Stimulated activated CD4-positive, alpha-beta T cell treated with anti-CD3 and anti-CD28 coated beads, Interleukin-1b, Interleukin-23, amount 100 ng/mL, for 24 hours (primary cell): ENCODE results near the gene DPYD.

ENCODE experiments used
- DNase-seq, 4 experiments: peaks; one replicate each; pipeline ENCODE4 v3.0.0-alpha.2; 2020; ENCODE audit warnings: low read depth in 4 of 4, low spot score in 1 of 4

DPYD gene

GRCh38 chr1:97112442-97112841 lies 808.4 kb downstream of the DPYD start:
- DNase-seq, result no peak

GRCh38 chr1:97108179-97108578 lies 812.7 kb downstream of the DPYD start:
- DNase-seq, result no peak

GRCh38 chr1:97105531-97105930 lies 815.3 kb downstream of the DPYD start:
- no peak for DNase-seq

GRCh38 chr1:97101509-97101908 lies 819.3 kb downstream of the DPYD start:
- no peak for DNase-seq

GRCh38 chr1:97097404-97097925 lies 823.4 kb downstream of the DPYD start:
- DNase-seq, result no peak

GRCh38 chr1:97095764-97096163 lies 825.1 kb downstream of the DPYD start:
- no peak for DNase-seq

GRCh38 chr1:97094247-97094972 lies 826.4 kb downstream of the DPYD start:
- no peak for DNase-seq

- no peak for DNase-seq
Measured at GRCh38 chr1:97093741-97094140, 827.1 kb downstream of the DPYD start.

GRCh38 chr1:97092824-97093223 lies 828.0 kb downstream of the DPYD start:
- DNase-seq, result no peak

GRCh38 chr1:97091679-97092078 lies 829.2 kb downstream of the DPYD start:
- no peak for DNase-seq

- DNase-seq, result no peak
Measured at GRCh38 chr1:97091263-97091662, 829.6 kb downstream of the DPYD start.

GRCh38 chr1:97090725-97091124 lies 830.1 kb downstream of the DPYD start:
- no peak for DNase-seq

GRCh38 chr1:97089173-97089572 lies 831.7 kb downstream of the DPYD start:
- no peak for DNase-seq

GRCh38 chr1:97088391-97088790 lies 832.4 kb downstream of the DPYD start:
- no peak for DNase-seq

- no peak for DNase-seq
Measured at GRCh38 chr1:97084546-97084945, 836.3 kb downstream of the DPYD start.

GRCh38 chr1:97082160-97082848 lies 838.5 kb downstream of the DPYD start:
- DNase-seq, result no peak

GRCh38 chr1:97078872-97079271 lies 842.0 kb downstream of the DPYD start:
- DNase-seq, result no peak

GRCh38 chr1:97077221-97077620 lies 843.6 kb downstream of the DPYD start:
- DNase-seq, result no peak

GRCh38 chr1:97074771-97075170 lies 846.1 kb downstream of the DPYD start:
- DNase-seq, result no peak

GRCh38 chr1:97073936-97074335 lies 846.9 kb downstream of the DPYD start:
- DNase-seq, result no peak

GRCh38 chr1:97073169-97073568 lies 847.7 kb downstream of the DPYD start:
- no peak for DNase-seq

GRCh38 chr1:97071173-97071572 lies 849.7 kb downstream of the DPYD start:
- no peak for DNase-seq

GRCh38 chr1:97070376-97070775 lies 850.5 kb downstream of the DPYD start:
- DNase-seq, result no peak
